Tibial artery (tissue), 4 donors: ENCODE measurements around the gene ST3GAL4.

Source experiments
- DNase-seq, 2 donors: peaks; one replicate each; pipeline ENCODE4 v3.0.0-alpha.2; 2019
- H3K27ac ChIP-seq, 2 donors: fragments of 200-600 bp; sonication (generic) in 1 of 2; 1 replicate in 1 of 2; 2 replicates in 1 of 2; pipeline ENCODE4 v1.5.1; 2018 to 2019; ENCODE audit warnings: mild to moderate bottlenecking in 1 of 2
- H3K27me3 ChIP-seq, 2 donors: fragments of 200-600 bp; sonication (generic) in 1 of 2; one replicate each; pipeline versions ENCODE4 v1.5.1 to v1.6.0; 2016 to 2019
- H3K36me3 ChIP-seq, 3 donors: fragments of 200-600 bp; sonication (generic) in 2 of 3; one replicate each; pipeline ENCODE4 v1.5.1; 2016 to 2019; ENCODE audit warnings: mild to moderate bottlenecking in 2 of 3
- H3K4me1 ChIP-seq, 4 donors: fragments of 200-600 bp; sonication (generic) in 2 of 4; 1 replicate in 3 of 4; 2 replicates in 1 of 4; pipeline ENCODE4 v1.5.1; 2016 to 2019
- H3K4me3 ChIP-seq, 2 donors: fragments of 200-600 bp; sonication (generic) in 1 of 2; 1 replicate in 1 of 2; 2 replicates in 1 of 2; pipeline ENCODE4 v1.5.1; 2018 to 2019; ENCODE audit warnings: mild to moderate bottlenecking in 2 of 2
- H3K9me3 ChIP-seq, 3 donors: fragments of 200-600 bp; sonication (generic) in 1 of 3; one replicate each; pipeline ENCODE4 v1.5.1; 2016 to 2019
- CTCF ChIP-seq, 2 experiments: fragments of 200-600 bp in 1 of 2; fragments of 450-650 bp in 1 of 2; IDR thresholded peaks; one replicate each; pipeline ENCODE4 v1.5.1; 2017 to 2019; ENCODE audit warnings: antibody characterized with exemption in 2 of 2, mild to moderate bottlenecking in 1 of 2, moderate library complexity in 1 of 2
- intact Hi-C: fragments of 100-400 bp; cut with DNase I; formaldehyde crosslinking; loops from one replicate; pipeline ENCODE4 v1.15.0; 2023; ENCODE audit warnings: low total_unique reads

Gene ST3GAL4

GRCh38 chr11:126355926-126356897, 726 bp downstream of the ST3GAL4 start:
- Histone ChIP-seq H3K36me3 (no peaks in the 10 kb centered on the region), H3K27ac (peak overlapping the region; percentile 85), H3K4me1 (peaks cover 0 to 81% (median 67%) of the 10 kb centered on the region in 4 donors), H3K9me3 (no peaks in the 10 kb centered on the region), H3K4me3 (peak overlapping the region; percentile 58 to 72), H3K27me3 (no peaks in the 10 kb centered on the region)
- DNase-seq: peak in 1 of 2 donors; percentile 78
- TF ChIP-seq CTCF (IDR thresholded peaks at IDR 0.05): no peak
- intact Hi-C loops: loop anchor here (2.0 to 5.0 kb wide), 2 partner anchors 56 to 57 kb away; no protein-coding TSS in a partner anchor

- Histone ChIP-seq H3K27me3 (no peaks in the 10 kb centered on the region), H3K36me3 (no peaks in the 10 kb centered on the region), H3K4me3 (peak overlapping the region; percentile 58 to 72), H3K4me1 (peaks cover 0 to 71% (median 57%) of the 10 kb centered on the region in 4 donors), H3K9me3 (no peaks in the 10 kb centered on the region), H3K27ac (peak overlapping the region; percentile 85)
- peak in 1 of 2 donors; percentile 70 for DNase-seq
- TF ChIP-seq CTCF (IDR thresholded peaks at IDR 0.05): no peak
- intact Hi-C loops: loop anchor here (5.0 kb wide), 1 partner anchor 55 kb away; no protein-coding TSS in a partner anchor
These were observed 1.8 kb downstream of the ST3GAL4 start for GRCh38 chr11:126357055-126357962.

GRCh38 chr11:126357969-126358762, 2.7 kb downstream of the ST3GAL4 start:
- peak overlapping the region; percentile 85 for H3K27ac ChIP-seq
- no peaks in the 10 kb centered on the region for H3K36me3 ChIP-seq
- no peak for TF ChIP-seq CTCF (IDR thresholded peaks at IDR 0.05)
- peak in 1 of 2 donors; percentile 65 for DNase-seq
- intact Hi-C loops: loop anchor here (5.0 kb wide), 1 partner anchor 54 kb away; no protein-coding TSS in a partner anchor
- peak overlapping the region in 1 of 2 donors; percentile 72 for H3K4me3 ChIP-seq
- no peaks in the 10 kb centered on the region for H3K27me3 ChIP-seq
- H3K4me1 ChIP-seq: peaks cover 0 to 69% (median 52%) of the 10 kb centered on the region in 4 donors
- no peaks in the 10 kb centered on the region for H3K9me3 ChIP-seq

- peak in 1 of 2 donors; percentile 60 for DNase-seq
- Histone ChIP-seq H3K27ac (peak overlapping the region; percentile 85), H3K27me3 (no peaks in the 10 kb centered on the region), H3K4me1 (peaks cover 0 to 69% (median 51%) of the 10 kb centered on the region in 4 donors), H3K9me3 (no peaks in the 10 kb centered on the region), H3K4me3 (no peak overlapping the region), H3K36me3 (no peaks in the 10 kb centered on the region)
- no peak for TF ChIP-seq CTCF (IDR thresholded peaks at IDR 0.05)
- intact Hi-C loops: loop anchor here (5.0 kb wide), 1 partner anchor 54 kb away; no protein-coding TSS in a partner anchor
These were observed 3.3 kb downstream of the ST3GAL4 start for GRCh38 chr11:126358763-126359160.
